GM19463 (cell line): ENCODE measurements around the gene CMTM8.
"Not testable (repeated sequence)": the region's sequence is repeated elsewhere in the genome, so short reads cannot be mapped to it uniquely, and the experiment has no call there.

Source experiments
- ATAC-seq: cut with Tn5 transposase; IDR thresholded peaks from one replicate; pipeline ENCODE4 v1.9.1; 2021; ENCODE audit warnings: mild to moderate bottlenecking, moderate library complexity; ENCODE audit not compliant: unreplicated experiment

CMTM8 gene

DNA sequence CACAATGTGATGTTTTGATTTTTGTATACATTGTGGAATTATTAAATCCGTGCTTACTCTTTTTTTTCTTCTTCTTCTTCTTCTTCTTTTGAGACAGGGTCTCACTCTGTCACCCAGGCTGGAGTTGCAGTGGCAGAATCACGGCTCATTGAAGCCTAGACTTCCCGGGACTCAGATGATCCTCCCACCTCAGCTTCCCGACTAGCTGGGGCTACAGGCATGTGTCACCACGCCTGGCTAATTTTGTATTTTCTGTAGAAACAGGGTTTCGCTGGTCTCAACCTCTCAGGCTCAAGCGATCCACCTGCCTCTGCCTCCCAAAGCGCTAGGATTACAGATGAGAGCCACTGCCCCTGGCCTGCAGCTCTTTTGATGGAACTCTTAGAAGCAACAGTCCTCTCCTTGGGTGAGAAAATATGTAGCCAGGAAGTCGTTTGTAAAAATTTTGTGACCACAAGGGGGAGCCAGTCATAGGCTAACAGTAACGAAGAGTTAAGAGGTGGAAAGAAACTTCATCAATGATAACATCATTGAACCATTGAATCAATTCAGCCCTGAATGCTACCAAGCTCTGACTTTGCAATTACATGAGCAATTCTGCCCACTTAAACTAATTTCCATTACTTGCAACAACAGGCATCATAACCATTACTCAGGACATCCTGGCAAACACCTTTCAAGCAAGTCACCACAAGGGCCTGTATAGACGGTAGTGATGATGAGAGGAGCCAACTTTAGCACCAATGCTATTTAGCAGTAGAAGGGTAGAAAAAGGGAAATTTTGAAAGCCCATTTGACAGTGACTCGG is 136.5 kb downstream of the CMTM8 start:
- ATAC-seq = peak; percentile 71

- ATAC-seq = no peak
These were observed 137.1 kb downstream of the CMTM8 start for GRCh38 chr3:32375596-32375930.

DNA sequence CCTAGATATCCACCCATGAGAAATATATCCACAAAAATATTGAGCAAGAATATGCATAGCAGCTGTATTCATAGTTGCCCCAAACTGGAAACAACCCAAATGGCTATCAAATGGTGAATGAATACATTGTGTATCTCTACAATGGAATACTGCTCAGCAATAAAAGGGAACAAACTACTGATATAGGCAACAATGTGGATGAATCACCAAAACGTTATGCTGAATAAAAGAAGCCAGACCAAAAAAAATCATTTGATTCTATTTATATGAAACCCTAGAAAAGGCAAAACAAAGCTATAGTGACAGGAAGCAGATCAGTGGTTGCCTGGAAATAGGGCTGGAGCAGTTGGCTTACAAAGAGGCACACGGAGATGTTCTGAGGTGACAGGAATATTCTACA is 137.6 kb downstream of the CMTM8 start:
- ATAC-seq = no peak

GRCh38 chr3:32379831-32380500 is 141.5 kb downstream of the CMTM8 start:
- ATAC-seq = no peak

DNA sequence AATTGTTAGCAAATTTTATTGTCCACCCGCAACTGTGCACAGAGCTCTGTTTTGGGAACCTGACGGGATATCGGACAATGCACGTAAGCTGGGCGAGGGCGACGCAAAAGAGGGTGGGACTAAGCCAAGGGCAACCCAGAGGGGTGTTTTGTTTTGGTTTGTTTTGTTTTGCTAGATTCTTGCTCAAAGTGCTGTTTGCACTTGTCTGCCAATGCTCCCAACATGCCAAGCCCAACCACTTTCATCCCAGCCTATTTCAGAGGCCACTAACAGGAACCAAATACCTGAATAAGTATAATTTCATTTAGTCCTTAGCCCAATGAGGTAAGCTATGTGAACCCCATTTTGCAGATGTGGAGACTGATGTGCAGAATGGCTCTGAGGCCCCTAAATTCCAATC is 143.4 kb downstream of the CMTM8 start:
- ATAC-seq = no peak

- no peak for ATAC-seq
These were observed 144.7 kb downstream of the CMTM8 start for GRCh38 chr3:32383136-32383711.

- ATAC-seq = no peak
These were observed 146.5 kb downstream of the CMTM8 start for GRCh38 chr3:32384938-32385337.

- ATAC-seq = no peak
These were observed 149.0 kb downstream of the CMTM8 start for GRCh38 chr3:32387512-32387911.

DNA sequence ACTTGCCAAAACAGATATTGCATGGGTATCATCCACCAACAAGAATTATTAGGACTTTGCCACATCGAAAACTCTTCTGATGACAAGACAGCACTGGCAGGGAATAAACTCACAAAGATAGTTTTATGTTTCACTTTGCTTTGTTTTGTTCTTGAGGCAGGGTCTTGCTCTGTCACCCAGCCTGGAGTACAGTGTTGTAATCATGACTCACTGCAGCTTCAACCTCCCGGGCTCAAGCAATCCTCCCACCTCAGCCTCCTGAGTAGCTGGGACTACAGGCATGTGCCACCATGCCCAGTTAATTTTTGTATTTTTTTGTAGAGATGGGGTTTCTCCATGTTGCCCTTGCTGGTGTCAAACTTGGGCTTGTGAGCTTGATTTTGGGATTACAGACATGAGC is 151.1 kb downstream of the CMTM8 start:
- ATAC-seq = not testable (repeated sequence)

DNA sequence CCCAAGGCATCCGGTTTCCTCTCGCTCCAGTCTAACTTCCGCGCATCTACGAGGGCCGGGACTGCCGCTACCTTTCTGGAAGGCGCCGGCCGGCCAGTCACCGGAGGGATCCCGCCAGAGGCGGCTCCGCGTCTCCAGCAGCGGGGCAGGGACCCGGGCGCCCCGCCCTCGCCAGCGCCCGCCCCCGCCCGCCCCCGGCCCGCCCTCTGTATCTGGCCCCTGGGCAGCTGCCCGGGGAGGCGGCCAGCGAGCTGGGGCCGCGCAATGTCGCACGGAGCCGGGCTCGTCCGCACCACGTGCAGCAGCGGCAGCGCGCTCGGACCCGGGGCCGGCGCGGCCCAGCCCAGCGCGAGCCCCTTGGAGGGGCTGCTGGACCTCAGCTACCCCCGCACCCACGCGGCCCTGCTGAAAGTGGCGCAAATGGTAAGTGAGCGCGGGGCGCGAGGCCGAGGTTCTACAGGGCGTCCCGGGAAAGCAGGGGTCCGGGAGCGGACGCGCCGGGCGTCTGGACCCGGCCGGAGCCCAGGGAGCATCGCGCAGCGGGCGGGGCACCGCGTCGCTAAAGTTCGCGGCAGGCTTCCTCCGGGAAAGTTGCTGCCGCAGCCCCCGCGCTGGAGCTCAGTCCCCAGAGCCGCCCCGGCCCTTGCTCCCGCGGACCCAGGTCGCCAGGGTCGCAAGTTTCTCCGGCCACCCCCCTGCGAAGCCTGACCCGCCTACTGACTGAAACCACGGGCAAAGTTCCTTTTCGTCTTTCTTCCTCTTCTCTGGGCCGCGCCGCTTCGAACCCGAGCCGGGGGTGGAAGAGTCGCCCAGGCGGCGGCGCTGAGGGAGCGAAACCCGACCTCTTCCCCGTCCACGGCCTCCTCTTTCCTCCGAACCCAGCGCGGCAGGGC is 153.4 kb downstream of the CMTM8 start, which contains the start of gene CMTM7:
Gene CMTM7, plus strand, starts transcription at position 211 of the 893 bp plus-strand sequence. Its CDS starts 54 bp downstream, at position 265.
- peak; percentile 60 for ATAC-seq

DNA sequence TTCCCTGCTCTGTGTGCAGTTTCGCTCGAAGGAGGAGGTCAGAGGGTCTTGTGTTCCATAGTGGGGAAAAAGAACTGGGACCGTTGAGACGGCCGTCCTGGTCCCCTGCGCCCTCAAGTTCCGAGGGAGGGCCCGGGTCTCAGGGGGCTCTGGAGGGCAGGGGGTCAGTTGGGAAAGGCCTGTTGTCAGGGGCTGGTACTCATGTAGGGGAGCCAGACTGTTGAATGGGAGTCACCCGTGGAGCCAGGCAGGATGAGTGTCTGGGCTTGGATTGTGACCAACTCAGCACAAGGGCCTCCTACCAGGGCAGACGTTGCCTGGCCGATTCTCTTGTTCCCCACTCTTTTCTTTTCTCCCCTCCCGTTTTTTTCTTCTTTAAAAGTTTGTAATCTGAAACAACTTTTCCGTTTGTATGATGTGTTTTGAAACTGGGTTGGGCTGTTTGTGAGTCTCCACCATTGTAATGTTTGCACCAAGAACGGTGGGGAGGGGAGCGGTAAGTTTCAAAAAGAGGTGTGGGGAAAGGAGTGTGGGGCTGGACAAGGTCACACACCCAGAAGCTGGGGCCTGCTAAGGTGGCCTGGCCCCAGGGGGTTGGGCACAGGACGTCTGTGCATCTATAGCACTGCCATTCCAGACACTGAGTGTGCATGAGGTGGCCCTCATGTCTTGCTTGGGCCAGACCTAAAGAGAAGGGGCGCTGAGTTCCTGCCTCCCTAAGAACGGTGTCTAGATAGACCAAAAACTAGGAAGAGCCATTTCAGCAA is 154.2 kb downstream of the CMTM8 start:
- ATAC-seq = no peak

- ATAC-seq = no peak
These were observed 157.0 kb downstream of the CMTM8 start for GRCh38 chr3:32395496-32395895.

GRCh38 chr3:32397941-32398340 is 159.5 kb downstream of the CMTM8 start:
- no peak for ATAC-seq

- no peak for ATAC-seq
These were observed 160.1 kb downstream of the CMTM8 start for GRCh38 chr3:32398531-32398930.

DNA sequence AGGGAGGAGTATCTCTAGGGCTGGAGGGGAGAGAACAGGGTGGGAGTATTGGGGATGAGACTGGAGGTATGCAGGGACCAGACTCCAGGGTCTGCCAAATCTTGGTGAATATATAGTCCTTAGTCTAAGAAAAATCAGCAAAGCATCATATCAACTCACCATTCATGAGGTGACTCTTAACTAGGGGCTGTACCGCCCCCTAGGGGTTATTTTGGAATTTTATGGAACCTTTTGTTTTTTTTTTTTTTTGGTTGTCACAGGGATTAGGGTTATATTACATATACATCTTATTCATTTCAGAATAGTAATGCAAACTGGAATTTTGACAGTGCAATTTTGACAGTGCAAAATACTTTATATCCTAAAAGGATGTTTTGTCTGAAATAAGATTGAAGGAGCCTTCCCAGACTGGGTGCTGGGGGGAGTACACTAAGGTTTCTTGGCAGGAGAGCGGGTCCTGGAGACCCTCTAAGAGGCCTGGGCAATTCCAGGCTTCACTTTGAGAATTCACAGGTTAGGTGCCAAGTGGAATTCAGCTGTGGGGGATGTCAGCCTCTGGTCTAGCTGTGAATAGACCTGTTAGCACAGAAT is 160.6 kb downstream of the CMTM8 start:
- ATAC-seq = no peak

DNA sequence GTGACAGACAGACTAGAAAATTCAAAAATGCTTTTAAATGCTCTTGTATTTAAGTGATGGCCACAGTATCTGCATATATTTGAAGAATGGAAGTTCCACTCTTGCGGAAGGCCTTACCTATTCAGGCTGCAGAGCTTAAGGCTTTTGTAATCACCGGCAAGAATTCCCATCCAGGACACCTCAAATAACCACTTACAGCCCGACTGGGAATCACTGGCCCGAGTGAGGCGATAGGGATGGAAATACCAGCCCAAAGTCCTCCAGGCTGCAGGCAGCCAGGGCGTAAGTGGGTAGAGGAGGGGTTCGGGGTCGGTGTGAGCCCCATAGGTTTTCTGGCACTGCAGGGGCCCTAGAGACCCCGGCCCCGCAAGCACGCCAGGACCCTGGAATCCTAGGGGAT is 162.6 kb downstream of the CMTM8 start:
- ATAC-seq = peak; percentile 20

DNA sequence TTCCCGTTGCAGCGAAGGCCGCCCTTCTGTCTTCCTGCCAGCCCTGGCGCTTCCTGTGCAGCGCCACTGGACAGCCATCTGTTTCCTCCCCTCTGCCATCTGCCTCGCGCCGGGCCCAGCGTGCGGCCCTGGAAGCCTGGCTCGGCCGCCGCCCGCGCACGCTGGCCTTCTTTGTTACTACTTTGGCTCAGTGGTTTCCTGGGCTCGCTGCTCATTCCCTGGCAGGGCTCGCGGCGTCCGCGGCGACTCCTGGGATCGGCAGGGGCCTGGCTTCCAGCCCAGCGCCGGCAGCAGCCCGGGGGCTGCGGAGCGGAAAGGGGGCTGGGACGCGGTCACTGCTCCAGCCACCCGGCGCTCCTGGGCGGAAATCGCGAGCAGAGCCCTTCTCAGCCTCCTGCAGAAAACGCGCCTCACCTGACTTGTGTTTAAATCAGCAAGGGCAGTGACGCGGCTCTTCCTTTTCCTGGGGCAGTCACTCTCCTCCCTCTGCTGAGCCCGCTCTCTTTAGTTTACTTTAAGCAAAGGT is 163.1 kb downstream of the CMTM8 start:
- peak; percentile 79 for ATAC-seq

DNA sequence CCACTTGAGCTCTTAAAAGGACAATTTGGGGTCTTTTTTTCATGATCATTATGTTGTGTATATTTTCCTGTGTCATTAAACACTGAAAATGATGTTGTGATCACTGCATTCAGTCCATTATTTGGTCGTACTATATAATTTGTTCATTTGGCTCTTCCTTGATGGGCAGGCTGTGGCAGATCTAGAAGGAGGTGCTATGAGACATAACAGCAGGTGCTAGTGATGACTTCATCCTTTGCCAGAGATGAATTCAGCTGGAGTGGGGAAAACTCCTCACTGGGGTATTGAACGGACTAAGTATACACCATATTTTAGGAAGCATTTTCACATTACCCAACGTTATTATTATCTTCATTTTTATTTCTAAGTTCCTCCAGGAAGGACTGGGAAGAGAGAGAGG is 165.2 kb downstream of the CMTM8 start:
- no peak for ATAC-seq

- ATAC-seq = no peak
These were observed 166.2 kb downstream of the CMTM8 start for GRCh38 chr3:32404714-32405113.

DNA sequence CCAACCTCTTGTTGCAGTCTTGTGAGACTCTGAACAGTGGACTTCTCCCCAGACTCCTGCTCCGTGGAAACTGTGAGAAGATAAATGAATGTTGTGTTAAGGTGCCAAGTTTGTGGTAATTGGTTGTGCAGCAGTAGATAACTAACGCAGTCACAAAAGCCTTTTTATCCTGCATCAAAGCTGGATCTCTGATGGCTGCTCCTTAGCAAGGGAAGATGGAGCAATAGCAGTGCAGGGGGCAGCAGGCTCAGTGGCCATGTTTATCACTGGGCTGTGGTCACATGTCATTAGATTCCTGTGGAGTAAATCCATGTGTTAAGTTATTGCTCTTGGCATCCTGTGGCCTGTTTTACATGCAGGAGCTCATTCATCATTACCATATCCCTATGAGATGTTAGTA is 166.7 kb downstream of the CMTM8 start:
- ATAC-seq = no peak
